MCF 10A (cell line): Measurements from ENCODE around the gene OR5C1. TPM values are rescaled to one million over a fixed set of nuclear protein-coding genes. Genes with fewer than 3 reads are reported as not detected.

Experiments
- BruUV-seq: library from RNA; stranded (reverse); fragments of 400-500 nt; replicated peaks from 2 replicates; lab custom pipeline; 2021; lab: Mats Ljungman, UMichigan
- CTCF ChIA-PET: fragments of 300-600 bp; sonication (Branson Sonifier 250); formaldehyde crosslinking; extraction: SDS; loops from one replicate; lab custom pipeline; 2021; ENCODE audit warnings: antibody characterized with exemption, inconsistent platforms; lab: Yijun Ruan, JAX
- POLR2A ChIA-PET: fragments of 300-600, 350-650 bp; sonication (Branson Sonifier 250); formaldehyde crosslinking; extraction: SDS; loops from one replicate; lab custom pipeline; 2020; ENCODE audit warnings: antibody characterized with exemption, inconsistent platforms; lab: Yijun Ruan, JAX
- DNase-seq: peaks from one replicate; pipeline ENCODE4 v3.0.0-alpha.2; 2018; ENCODE audit not compliant: unreplicated experiment
- H3K27ac Mint-ChIP-seq: one replicate; pipeline ENCODE4 v1.8.0; 2022; ENCODE audit warnings: mild to moderate bottlenecking, low read depth, mixed read lengths; ENCODE audit not compliant: unreplicated experiment
- H3K27me3 Mint-ChIP-seq: one replicate; pipeline ENCODE4 v1.8.0; 2022; ENCODE audit warnings: mixed read lengths; ENCODE audit not compliant: insufficient read depth, unreplicated experiment
- H3K36me3 Mint-ChIP-seq: one replicate; pipeline ENCODE4 v1.8.0; 2022; ENCODE audit warnings: mild to moderate bottlenecking, moderate library complexity, mixed read lengths; ENCODE audit not compliant: insufficient read depth, unreplicated experiment
- H3K4me1 Mint-ChIP-seq: one replicate; pipeline ENCODE4 v1.8.0; 2022; ENCODE audit warnings: mixed read lengths; ENCODE audit not compliant: insufficient read depth, unreplicated experiment
- H3K4me3 Mint-ChIP-seq: one replicate; pipeline ENCODE4 v1.8.0; 2022; ENCODE audit warnings: mild to moderate bottlenecking, moderate library complexity, mixed read lengths; ENCODE audit not compliant: unreplicated experiment
- H3K9me3 Mint-ChIP-seq: one replicate; pipeline ENCODE4 v1.8.0; 2022; ENCODE audit warnings: mixed read lengths; ENCODE audit not compliant: unreplicated experiment
- intact Hi-C: fragments of 100-400 bp; cut with micrococcal nuclease; formaldehyde crosslinking; loops from 2 replicates; pipeline ENCODE4 v1.14.1; 2022
- total RNA-seq: library from RNA; stranded (reverse); gene quantifications from 2 replicates; pipeline ENCODE4 v1.2.3, GENCODE V29; 2022
- TF ChIP-seq, protein P1 (sequence below): fragments of 200-600 bp; IDR thresholded peaks from one replicate; pipeline ENCODE4 v1.8.0; 2022; ENCODE audit warnings: antibody characterized with exemption, mild to moderate bottlenecking; ENCODE audit not compliant: unreplicated experiment

The OR5C1 gene
- total RNA-seq, 1 experiment from 2014 or later = not detected

DNA sequence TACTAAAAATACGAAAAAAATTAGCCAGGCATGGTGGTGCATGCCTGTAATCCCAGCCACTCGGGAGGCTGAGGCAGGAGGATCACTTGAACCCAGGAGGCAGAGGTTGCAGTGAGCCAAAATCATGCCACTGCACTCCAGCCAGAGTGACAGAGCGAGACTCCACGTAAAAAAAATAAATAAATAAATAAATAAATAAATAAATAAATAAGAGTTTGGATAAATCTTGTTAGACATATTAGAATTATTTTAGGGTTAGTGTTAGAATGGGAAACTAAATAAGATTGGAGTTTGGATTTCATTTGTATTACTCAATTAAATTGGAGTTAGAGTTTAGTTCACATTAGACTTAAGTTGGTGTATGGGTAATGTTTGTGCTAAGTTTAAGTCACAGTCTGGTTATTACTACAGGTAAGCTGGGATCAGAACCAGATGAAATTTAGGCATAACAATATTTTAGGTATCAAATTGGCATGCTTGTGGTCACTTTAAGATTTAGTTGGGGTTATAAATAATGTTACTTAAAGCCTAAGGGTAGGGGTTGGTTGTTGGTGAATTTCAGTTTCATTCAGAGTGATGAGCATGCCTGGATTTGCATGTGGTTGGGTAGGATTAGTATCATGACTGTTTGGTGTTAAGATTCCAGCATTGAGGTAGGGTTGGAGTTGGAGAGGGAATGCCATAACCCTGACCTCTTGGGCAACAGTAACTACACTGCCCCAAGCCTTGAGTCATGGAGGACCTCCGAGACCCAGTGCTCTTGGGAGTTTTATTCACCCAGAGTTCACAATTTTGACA is 3.3 kb downstream of the OR5C1 start:
- Mint-ChIP-seq H3K36me3 (no peaks in the 10 kb centered on the region), H3K4me1 (no peaks in the 10 kb centered on the region), H3K4me3 (no peak overlapping the region), H3K9me3 (peaks cover 7% of the 10 kb centered on the region), H3K27me3 (no peaks in the 10 kb centered on the region), H3K27ac (no peak overlapping the region)
- intact Hi-C loops = no loop called here
- POLR2A ChIA-PET = no interaction called here
- TF ChIP-seq, protein P1, sequence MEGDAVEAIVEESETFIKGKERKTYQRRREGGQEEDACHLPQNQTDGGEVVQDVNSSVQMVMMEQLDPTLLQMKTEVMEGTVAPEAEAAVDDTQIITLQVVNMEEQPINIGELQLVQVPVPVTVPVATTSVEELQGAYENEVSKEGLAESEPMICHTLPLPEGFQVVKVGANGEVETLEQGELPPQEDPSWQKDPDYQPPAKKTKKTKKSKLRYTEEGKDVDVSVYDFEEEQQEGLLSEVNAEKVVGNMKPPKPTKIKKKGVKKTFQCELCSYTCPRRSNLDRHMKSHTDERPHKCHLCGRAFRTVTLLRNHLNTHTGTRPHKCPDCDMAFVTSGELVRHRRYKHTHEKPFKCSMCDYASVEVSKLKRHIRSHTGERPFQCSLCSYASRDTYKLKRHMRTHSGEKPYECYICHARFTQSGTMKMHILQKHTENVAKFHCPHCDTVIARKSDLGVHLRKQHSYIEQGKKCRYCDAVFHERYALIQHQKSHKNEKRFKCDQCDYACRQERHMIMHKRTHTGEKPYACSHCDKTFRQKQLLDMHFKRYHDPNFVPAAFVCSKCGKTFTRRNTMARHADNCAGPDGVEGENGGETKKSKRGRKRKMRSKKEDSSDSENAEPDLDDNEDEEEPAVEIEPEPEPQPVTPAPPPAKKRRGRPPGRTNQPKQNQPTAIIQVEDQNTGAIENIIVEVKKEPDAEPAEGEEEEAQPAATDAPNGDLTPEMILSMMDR = no peak
- BruUV-seq = no TSS peak
- DNase-seq = no peak
- CTCF ChIA-PET = interaction anchor here (0.6 to 0.7 kb wide), 2 partner anchors 174 to 293 kb away, joined by 3 read pairs; no protein-coding TSS in a partner anchor

DNA sequence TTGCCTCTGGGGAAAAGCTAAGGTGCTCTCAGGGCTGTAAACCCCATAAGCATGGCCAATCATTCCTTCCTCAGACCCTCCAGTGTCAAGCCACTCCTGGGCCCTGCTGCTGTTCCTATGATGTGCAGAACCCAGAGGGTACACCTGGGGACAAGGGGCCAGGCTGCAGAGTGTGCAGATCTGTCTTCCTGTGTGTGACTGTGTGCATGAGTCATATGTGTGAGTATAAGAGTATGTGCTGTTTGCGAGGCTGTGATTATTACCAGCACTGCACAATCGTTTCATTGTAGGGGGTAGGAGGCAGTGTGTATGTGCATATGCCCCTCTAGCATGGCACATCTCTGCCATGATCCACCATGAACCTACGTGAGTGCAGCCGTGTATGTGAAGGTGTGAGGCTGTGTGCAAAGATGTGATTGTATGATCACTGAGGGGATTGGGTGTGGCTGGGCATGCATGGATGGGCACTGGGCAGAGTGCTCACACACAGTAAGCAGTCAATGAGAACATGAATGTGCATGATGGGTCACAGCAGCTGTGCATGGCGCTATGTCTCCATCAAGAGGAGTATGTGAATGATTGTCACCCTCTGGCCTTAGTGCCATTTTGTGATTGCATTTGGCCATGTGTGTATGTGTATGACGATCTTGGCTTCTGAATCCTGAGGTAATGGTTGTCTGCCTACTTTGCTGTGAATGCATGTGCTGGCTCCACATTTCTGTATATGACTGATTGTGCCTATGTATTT is 8.8 kb downstream of the OR5C1 start:
- peaks cover 7% of the 10 kb centered on the region for H3K9me3 Mint-ChIP-seq
- intact Hi-C loops = no loop called here
- H3K4me1 Mint-ChIP-seq = no peaks in the 10 kb centered on the region
- POLR2A ChIA-PET = no interaction called here
- no peak for DNase-seq
- no TSS peak for BruUV-seq
- TF ChIP-seq, protein P1 = no peak
- no peak overlapping the region for H3K4me3 Mint-ChIP-seq
- no peaks in the 10 kb centered on the region for H3K27me3 Mint-ChIP-seq
- no peak overlapping the region for H3K27ac Mint-ChIP-seq
- CTCF ChIA-PET = interaction anchor here (0.7 to 0.9 kb wide), 4 partner anchors 13 to 673 kb away, joined by 3 to 4 read pairs (median 4); no protein-coding TSS in a partner anchor
- H3K36me3 Mint-ChIP-seq = no peaks in the 10 kb centered on the region

DNA sequence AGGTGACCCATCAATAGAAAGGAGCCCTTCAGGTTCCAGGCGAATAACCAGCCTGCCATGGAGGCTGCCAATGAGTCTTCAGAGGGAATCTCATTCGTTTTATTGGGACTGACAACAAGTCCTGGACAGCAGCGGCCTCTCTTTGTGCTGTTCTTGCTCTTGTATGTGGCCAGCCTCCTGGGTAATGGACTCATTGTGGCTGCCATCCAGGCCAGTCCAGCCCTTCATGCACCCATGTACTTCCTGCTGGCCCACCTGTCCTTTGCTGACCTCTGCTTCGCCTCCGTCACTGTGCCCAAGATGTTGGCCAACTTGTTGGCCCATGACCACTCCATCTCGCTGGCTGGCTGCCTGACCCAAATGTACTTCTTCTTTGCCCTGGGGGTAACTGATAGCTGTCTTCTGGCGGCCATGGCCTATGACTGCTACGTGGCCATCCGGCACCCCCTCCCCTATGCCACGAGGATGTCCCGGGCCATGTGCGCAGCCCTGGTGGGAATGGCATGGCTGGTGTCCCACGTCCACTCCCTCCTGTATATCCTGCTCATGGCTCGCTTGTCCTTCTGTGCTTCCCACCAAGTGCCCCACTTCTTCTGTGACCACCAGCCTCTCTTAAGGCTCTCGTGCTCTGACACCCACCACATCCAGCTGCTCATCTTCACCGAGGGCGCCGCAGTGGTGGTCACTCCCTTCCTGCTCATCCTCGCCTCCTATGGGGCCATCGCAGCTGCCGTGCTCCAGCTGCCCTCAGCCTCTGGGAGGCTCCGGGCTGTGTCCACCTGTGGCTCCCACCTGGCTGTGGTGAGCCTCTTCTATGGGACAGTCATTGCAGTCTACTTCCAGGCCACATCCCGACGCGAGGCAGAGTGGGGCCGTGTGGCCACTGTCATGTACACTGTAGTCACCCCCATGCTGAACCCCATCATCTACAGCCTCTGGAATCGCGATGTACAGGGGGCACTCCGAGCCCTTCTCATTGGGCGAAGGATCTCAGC is 11.6 kb downstream of the OR5C1 start, which contains the start of gene OR1K1:
TSS of gene OR1K1 (plus strand) at position 58 of the 995 bp plus-strand sequence. CDS start at position 58, 0 bp downstream.
- Mint-ChIP-seq H3K36me3 (no peaks in the 10 kb centered on the region), H3K4me1 (no peaks in the 10 kb centered on the region), H3K9me3 (peaks cover 3% of the 10 kb centered on the region), H3K4me3 (no peak within 1 kb of the TSS), H3K27me3 (no peaks in the 10 kb centered on the region), H3K27ac (no peak within 1 kb of the TSS)
- POLR2A ChIA-PET = interaction anchor here (1.6 kb wide), 1 partner anchor 22 kb away, joined by 4 read pairs; no protein-coding TSS in a partner anchor
- DNase-seq = no peak
- BruUV-seq = no TSS peak
- CTCF ChIA-PET = interaction anchor here (0.8 to 2.4 kb wide), 2 partner anchors 9 to 336 kb away, joined by 3 to 8 read pairs; no protein-coding TSS in a partner anchor
- TF ChIP-seq, protein P1 = no peak
- intact Hi-C loops = no loop called here
